Mesodermal cell (in vitro differentiated cells): ENCODE data around the gene YY1.
"Not testable (repeated sequence)": the region's sequence is repeated elsewhere in the genome, so short reads cannot be mapped to it uniquely, and the experiment has no call there.

ENCODE experiments used
- H3K27ac ChIP-seq: 2 replicates; pipeline ENCODE4 v1.7.0; 2013; ENCODE audit warnings: mild to moderate bottlenecking, low read depth, low read length, moderate library complexity; ENCODE audit not compliant: severe bottlenecking
- H3K36me3 ChIP-seq: 2 replicates; pipeline ENCODE4 v1.7.1; 2013; ENCODE audit warnings: mild to moderate bottlenecking, low read length, moderate library complexity; ENCODE audit not compliant: control insufficient read depth, insufficient read depth
- H3K4me1 ChIP-seq: one replicate; pipeline ENCODE4 v1.7.1; 2013; ENCODE audit warnings: mild to moderate bottlenecking, low read length; ENCODE audit not compliant: insufficient read depth, control insufficient read depth, poor library complexity, severe bottlenecking
- H3K4me3 ChIP-seq: 2 replicates; pipeline ENCODE4 v1.7.0; 2013; ENCODE audit warnings: low read length, control low read depth, mild to moderate bottlenecking; ENCODE audit not compliant: insufficient read depth, poor library complexity, severe bottlenecking; ENCODE audit errors: extremely low read depth
- H3K9me3 ChIP-seq: 2 replicates; pipeline ENCODE4 v1.7.1; 2013; ENCODE audit warnings: mild to moderate bottlenecking, low read length, moderate library complexity; ENCODE audit not compliant: control insufficient read depth
- WGBS, 2 experiments: methylation state at CpG; one replicate each; pipeline ENCODE4 v1.1.5; 2013; ENCODE audit warnings: missing lambda C conversion rate in 2 of 2; ENCODE audit not compliant: insufficient coverage in 2 of 2; 5-methylcytosine and 5-hydroxymethylcytosine counted together

YY1 gene

DNA sequence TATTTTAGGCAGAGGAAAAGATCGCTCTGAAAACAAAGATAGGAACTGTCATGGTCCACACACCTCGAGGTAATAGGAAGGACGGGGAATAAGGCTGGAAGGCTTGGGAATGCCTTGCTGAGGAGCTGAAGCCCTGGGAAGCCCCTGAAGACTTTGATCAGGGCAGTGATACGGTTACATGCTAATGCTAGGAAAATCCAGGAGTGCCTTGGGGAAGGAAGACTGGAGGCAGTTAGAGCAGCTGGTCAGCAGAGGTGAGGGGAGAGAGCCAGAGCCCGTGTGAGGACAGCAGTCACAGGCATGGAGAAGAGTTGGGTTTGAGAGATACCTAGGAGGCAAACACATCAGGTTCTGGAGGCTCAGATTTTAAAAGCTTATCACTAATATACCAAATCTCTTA, 8.6 kb upstream of the YY1 start:
- no peak overlapping the region for H3K27ac ChIP-seq
- 87 to 89% methylated on average over 5 of the region's 5 CpGs for WGBS, 2 experiments
- H3K36me3 ChIP-seq = peaks cover 50% of the 10 kb centered on the region
- H3K4me3 ChIP-seq = no peak overlapping the region
- H3K9me3 ChIP-seq = no peaks in the 10 kb centered on the region
- H3K4me1 ChIP-seq = peaks cover 7% of the 10 kb centered on the region

DNA sequence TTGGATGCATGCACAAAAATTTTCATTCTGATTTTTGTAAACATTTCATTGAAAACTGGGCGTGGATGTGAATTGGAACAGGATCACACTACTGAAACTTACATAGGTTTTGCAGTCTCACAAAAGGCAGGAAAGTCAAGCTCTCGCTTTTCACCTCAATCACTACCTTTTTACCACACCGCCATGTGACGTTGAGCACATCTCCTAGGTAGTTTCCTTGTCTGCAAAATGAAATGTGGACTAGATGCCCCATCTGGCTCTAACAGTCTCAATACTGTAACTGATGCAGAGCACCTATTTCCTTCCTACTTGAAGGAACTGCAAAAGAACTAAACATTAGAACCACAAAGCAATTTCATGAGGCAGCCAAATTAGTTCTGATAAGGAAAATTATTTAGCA, 4.4 kb upstream of the YY1 start:
- H3K36me3 ChIP-seq = peaks cover 53% of the 10 kb centered on the region
- no peaks in the 10 kb centered on the region for H3K9me3 ChIP-seq
- no peak overlapping the region for H3K27ac ChIP-seq
- H3K4me3 ChIP-seq = no peak overlapping the region
- WGBS, 2 experiments = 100% methylated on average over 3 to 4 of the region's 4 CpGs
- H3K4me1 ChIP-seq = peaks cover 13% of the 10 kb centered on the region

GRCh38 chr14:100236271-100236818, 2.6 kb upstream of the YY1 start:
- not testable (repeated sequence) for H3K27ac ChIP-seq, H3K9me3 ChIP-seq
- WGBS, 2 experiments = 93 to 96% methylated on average over 10 to 12 of the region's 12 CpGs
- Histone ChIP-seq H3K4me3 (peak overlapping the region; percentile 90), H3K4me1 (peaks cover 13% of the 10 kb centered on the region), H3K36me3 (peaks cover 42% of the 10 kb centered on the region)

DNA sequence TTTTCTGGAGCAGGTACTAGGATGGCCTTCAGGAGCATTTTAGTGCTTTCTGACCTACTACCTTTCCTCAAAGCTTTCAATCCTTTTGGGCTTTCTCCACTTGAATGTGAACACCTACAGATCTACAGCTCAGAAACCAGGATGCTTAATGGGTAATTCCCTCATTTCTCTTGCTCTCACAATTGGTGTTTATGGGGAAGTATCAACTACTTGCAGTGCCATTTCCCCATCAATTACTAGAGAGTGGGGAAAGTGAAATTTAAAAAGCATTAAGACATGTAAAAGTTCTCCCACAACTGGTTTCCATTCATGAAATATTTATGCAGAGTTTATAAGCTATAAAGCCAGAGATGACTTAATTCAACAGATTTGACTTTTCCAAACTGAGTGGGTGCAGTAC, 2.1 kb upstream of the YY1 start:
- peak overlapping the region; percentile 90 for H3K4me3 ChIP-seq
- no peaks in the 10 kb centered on the region for H3K9me3 ChIP-seq
- peaks cover 13% of the 10 kb centered on the region for H3K4me1 ChIP-seq
- peaks cover 42% of the 10 kb centered on the region for H3K36me3 ChIP-seq
- no peak overlapping the region for H3K27ac ChIP-seq

DNA sequence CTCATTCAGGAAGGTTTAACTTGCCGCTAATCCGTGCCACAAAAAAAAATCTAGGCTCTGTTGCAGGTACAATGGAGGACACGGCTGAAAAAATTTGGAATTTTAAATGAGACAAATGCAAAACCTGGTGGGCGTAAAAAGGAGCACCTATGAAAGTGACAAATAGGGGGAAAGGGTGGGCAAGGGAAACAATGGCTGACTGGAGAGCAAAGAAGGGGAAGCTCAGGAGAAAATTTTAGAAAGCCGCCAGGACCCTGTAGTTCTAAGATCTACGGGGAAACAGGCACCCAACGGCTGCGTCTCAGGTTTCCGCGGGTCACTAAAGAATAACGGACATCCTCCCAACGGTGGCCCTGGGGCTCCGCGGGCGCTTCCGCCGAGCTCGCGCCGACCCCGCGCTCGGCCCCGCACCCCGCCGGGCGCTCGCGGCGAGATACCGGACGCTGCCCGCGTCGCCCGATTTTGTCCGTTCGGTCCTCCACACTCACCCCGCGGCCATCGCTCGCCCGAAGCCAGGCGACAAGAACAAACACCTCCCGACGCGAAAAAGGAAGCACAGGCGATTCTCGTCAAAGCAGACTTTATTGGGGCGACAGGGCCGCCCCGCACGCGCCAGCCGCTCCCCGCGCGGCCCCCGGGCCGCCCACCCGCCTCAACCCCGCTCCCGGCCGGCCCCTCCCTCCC, 1.1 kb upstream of the YY1 start:
- peak overlapping the region; percentile 90 for H3K4me3 ChIP-seq
- H3K36me3 ChIP-seq = peaks cover 45% of the 10 kb centered on the region
- WGBS, 2 experiments = 0% methylated on average over 38 to 50 of the region's 64 CpGs
- H3K4me1 ChIP-seq = peaks cover 13% of the 10 kb centered on the region
- H3K27ac ChIP-seq = peak overlapping the region; percentile 98
- no peaks in the 10 kb centered on the region for H3K9me3 ChIP-seq

DNA sequence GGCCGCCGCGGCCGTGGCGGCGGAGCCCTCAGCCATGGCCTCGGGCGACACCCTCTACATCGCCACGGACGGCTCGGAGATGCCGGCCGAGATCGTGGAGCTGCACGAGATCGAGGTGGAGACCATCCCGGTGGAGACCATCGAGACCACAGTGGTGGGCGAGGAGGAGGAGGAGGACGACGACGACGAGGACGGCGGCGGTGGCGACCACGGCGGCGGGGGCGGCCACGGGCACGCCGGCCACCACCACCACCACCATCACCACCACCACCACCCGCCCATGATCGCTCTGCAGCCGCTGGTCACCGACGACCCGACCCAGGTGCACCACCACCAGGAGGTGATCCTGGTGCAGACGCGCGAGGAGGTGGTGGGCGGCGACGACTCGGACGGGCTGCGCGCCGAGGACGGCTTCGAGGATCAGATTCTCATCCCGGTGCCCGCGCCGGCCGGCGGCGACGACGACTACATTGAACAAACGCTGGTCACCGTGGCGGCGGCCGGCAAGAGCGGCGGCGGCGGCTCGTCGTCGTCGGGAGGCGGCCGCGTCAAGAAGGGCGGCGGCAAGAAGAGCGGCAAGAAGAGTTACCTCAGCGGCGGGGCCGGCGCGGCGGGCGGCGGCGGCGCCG, 381 bp downstream of the YY1 start:
- Histone ChIP-seq H3K4me1 (peaks cover 9% of the 10 kb centered on the region), H3K36me3 (peaks cover 45% of the 10 kb centered on the region), H3K4me3 (peak overlapping the region; percentile 90), H3K27ac (peak overlapping the region; percentile 82), H3K9me3 (no peaks in the 10 kb centered on the region)
- 0% methylated on average over 53 to 65 of the region's 93 CpGs for WGBS, 2 experiments

GRCh38 chr14:100239840-100240667, 1.1 kb downstream of the YY1 start:
- 0 to 1% methylated on average over 50 of the region's 115 CpGs for WGBS, 2 experiments
- Histone ChIP-seq H3K9me3 (no peaks in the 10 kb centered on the region), H3K4me3 (peak overlapping the region; percentile 90), H3K36me3 (peaks cover 39% of the 10 kb centered on the region), H3K4me1 (peaks cover 7% of the 10 kb centered on the region), H3K27ac (peak overlapping the region; percentile 82)

DNA sequence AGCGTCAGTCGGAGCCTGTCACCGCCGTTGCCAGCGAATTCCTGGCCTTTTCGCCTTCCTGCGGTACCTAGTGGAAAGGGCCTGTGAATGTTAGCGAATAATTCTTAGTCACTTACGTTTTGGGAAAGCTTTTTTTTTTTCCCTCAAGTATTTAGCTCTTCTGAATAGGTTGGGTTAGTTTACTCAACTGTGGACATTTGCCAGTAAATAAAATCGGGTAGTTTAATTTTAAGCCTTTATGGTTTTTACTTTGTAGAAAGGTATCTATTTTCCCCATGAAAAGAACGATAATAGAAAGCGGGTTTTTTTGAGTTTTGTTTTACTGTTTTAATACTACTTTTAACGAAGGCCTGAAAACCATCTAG, 1.7 kb downstream of the YY1 start:
- peaks cover 34% of the 10 kb centered on the region for H3K36me3 ChIP-seq
- H3K4me1 ChIP-seq = peaks cover 3% of the 10 kb centered on the region
- H3K27ac ChIP-seq = peak overlapping the region; percentile 76
- H3K9me3 ChIP-seq = no peaks in the 10 kb centered on the region
- WGBS, 2 experiments = 0 to 9% methylated on average over 6 to 8 of the region's 13 CpGs
- H3K4me3 ChIP-seq = peak overlapping the region; percentile 55

GRCh38 chr14:100241279-100241678, 2.3 kb downstream of the YY1 start:
- 76 to 100% methylated on average over 1 to 3 of the region's 3 CpGs for WGBS, 2 experiments
- H3K9me3 ChIP-seq = no peaks in the 10 kb centered on the region
- H3K4me1 ChIP-seq = peaks cover 5% of the 10 kb centered on the region
- H3K4me3 ChIP-seq = peak overlapping the region; percentile 55
- peaks cover 30% of the 10 kb centered on the region for H3K36me3 ChIP-seq
- H3K27ac ChIP-seq = peak overlapping the region; percentile 76

GRCh38 chr14:100243020-100243419, 4.1 kb downstream of the YY1 start:
- Histone ChIP-seq H3K27ac (no peak overlapping the region), H3K4me3 (no peak overlapping the region), H3K36me3 (peaks cover 37% of the 10 kb centered on the region), H3K4me1 (peaks cover 5% of the 10 kb centered on the region), H3K9me3 (no peaks in the 10 kb centered on the region)
- no CpG with 5 or more reads among the region's 3 CpGs for WGBS, 2 experiments
